GM19438 (cell line): ENCODE data around the gene GRID1.

Source experiments
- ATAC-seq: cut with Tn5 transposase; IDR thresholded peaks from one replicate; pipeline ENCODE4 v1.9.1; 2021; ENCODE audit warnings: low read depth; ENCODE audit not compliant: unreplicated experiment

GRID1 gene

GRCh38 chr10:86316990-86317389 is 49.6 kb downstream of the GRID1 start:
- no peak for ATAC-seq

- no peak for ATAC-seq
These were observed 50.2 kb downstream of the GRID1 start for GRCh38 chr10:86316274-86316835.

GRCh38 chr10:86315549-86315942 is 51.0 kb downstream of the GRID1 start:
- ATAC-seq, result no peak

- no peak for ATAC-seq
These were observed 51.7 kb downstream of the GRID1 start for GRCh38 chr10:86314616-86315548.

- no peak for ATAC-seq
These were observed 53.0 kb downstream of the GRID1 start for GRCh38 chr10:86313621-86314041.

- ATAC-seq, result no peak
These were observed 53.8 kb downstream of the GRID1 start for GRCh38 chr10:86312701-86313270.

GRCh38 chr10:86311906-86312305 is 54.7 kb downstream of the GRID1 start:
- ATAC-seq, result no peak

GRCh38 chr10:86311190-86311589 is 55.4 kb downstream of the GRID1 start:
- ATAC-seq, result no peak

- no peak for ATAC-seq
These were observed 55.9 kb downstream of the GRID1 start for GRCh38 chr10:86310702-86311101.

GRCh38 chr10:86310291-86310690 is 56.3 kb downstream of the GRID1 start:
- no peak for ATAC-seq

GRCh38 chr10:86308056-86308455 is 58.5 kb downstream of the GRID1 start:
- no peak for ATAC-seq

- no peak for ATAC-seq
These were observed 59.8 kb downstream of the GRID1 start for GRCh38 chr10:86306628-86307278.

GRCh38 chr10:86305521-86305920 is 61.1 kb downstream of the GRID1 start:
- no peak for ATAC-seq

GRCh38 chr10:86304436-86304835 is 62.2 kb downstream of the GRID1 start:
- no peak for ATAC-seq

GRCh38 chr10:86303626-86304025 is 63.0 kb downstream of the GRID1 start:
- ATAC-seq, result no peak

- no peak for ATAC-seq
These were observed 64.6 kb downstream of the GRID1 start for GRCh38 chr10:86301971-86302370.

GRCh38 chr10:86300931-86301830 is 65.4 kb downstream of the GRID1 start:
- ATAC-seq, result no peak

- no peak for ATAC-seq
These were observed 66.1 kb downstream of the GRID1 start for GRCh38 chr10:86300399-86300925.

- ATAC-seq, result no peak
These were observed 67.0 kb downstream of the GRID1 start for GRCh38 chr10:86299562-86299961.

- no peak for ATAC-seq
These were observed 68.0 kb downstream of the GRID1 start for GRCh38 chr10:86298501-86299001.
